C4-2B (cell line): ENCODE measurements around the gene TUBA1B.

Experiments
- ZFX ChIP-seq: fragments of 450-650 bp; IDR thresholded peaks from 2 replicates; pipeline ENCODE4 v1.6.1; 2017
- TF ChIP-seq, protein P1 (sequence below): fragments of 450-650 bp; conservative IDR thresholded peaks from 2 replicates; pipeline ENCODE4 v1.5.1; 2017; ENCODE audit warnings: mild to moderate bottlenecking

- TF ChIP-seq, protein P1, sequence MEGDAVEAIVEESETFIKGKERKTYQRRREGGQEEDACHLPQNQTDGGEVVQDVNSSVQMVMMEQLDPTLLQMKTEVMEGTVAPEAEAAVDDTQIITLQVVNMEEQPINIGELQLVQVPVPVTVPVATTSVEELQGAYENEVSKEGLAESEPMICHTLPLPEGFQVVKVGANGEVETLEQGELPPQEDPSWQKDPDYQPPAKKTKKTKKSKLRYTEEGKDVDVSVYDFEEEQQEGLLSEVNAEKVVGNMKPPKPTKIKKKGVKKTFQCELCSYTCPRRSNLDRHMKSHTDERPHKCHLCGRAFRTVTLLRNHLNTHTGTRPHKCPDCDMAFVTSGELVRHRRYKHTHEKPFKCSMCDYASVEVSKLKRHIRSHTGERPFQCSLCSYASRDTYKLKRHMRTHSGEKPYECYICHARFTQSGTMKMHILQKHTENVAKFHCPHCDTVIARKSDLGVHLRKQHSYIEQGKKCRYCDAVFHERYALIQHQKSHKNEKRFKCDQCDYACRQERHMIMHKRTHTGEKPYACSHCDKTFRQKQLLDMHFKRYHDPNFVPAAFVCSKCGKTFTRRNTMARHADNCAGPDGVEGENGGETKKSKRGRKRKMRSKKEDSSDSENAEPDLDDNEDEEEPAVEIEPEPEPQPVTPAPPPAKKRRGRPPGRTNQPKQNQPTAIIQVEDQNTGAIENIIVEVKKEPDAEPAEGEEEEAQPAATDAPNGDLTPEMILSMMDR, result no peak
- TF ChIP-seq ZFX, result no peak
Observed at GRCh38 chr12:49161092-49161795, 30.0 kb upstream of the TUBA1B start.
